GM23248 (cell line): ENCODE data around the gene OTX2. TPM values are rescaled to one million over a fixed set of nuclear protein-coding genes. Genes with fewer than 3 reads are reported as not detected.

Experiments
- DNase-seq: peaks from one replicate; pipeline ENCODE4 v3.0.0-alpha.2; 2015
- H2AFZ ChIP-seq: fragments of 200-600 bp; sonication (generic); 2 replicates; pipeline ENCODE4 v1.6.1; 2016; ENCODE audit warnings: antibody characterized with exemption
- H3F3A ChIP-seq: fragments of 200-600 bp; sonication (generic); 2 replicates; pipeline ENCODE4 v1.6.1; 2016; ENCODE audit warnings: mild to moderate bottlenecking, antibody characterized with exemption, mixed run types; ENCODE audit not compliant: insufficient read depth
- H3K27ac ChIP-seq: fragments of 200-600 bp; sonication (generic); 2 replicates; pipeline ENCODE4 v1.5.1; 2016; ENCODE audit warnings: mild to moderate bottlenecking
- H3K27me3 ChIP-seq: fragments of 200-600 bp; sonication (generic); replicated peaks from 2 replicates; pipeline ENCODE4 v1.6.1; 2016; ENCODE audit warnings: mild to moderate bottlenecking; ENCODE audit not compliant: insufficient read depth
- H3K36me3 ChIP-seq: fragments of 200-600 bp; sonication (generic); 2 replicates; pipeline ENCODE4 v1.6.1; 2016; ENCODE audit warnings: low read depth, mild to moderate bottlenecking
- H3K4me1 ChIP-seq: fragments of 200-600 bp; sonication (generic); 2 replicates; pipeline ENCODE4 v1.6.1; 2016; ENCODE audit warnings: mild to moderate bottlenecking; ENCODE audit not compliant: insufficient read depth
- H3K4me2 ChIP-seq: fragments of 200-600 bp; sonication (generic); one replicate; pipeline ENCODE4 v1.6.1; 2016; ENCODE audit warnings: mild to moderate bottlenecking; ENCODE audit not compliant: unreplicated experiment
- H3K4me3 ChIP-seq: fragments of 200-600 bp; sonication (generic); 2 replicates; pipeline ENCODE4 v1.5.1; 2016; ENCODE audit warnings: mild to moderate bottlenecking
- H3K79me2 ChIP-seq: fragments of 200-600 bp; sonication (generic); 2 replicates; pipeline ENCODE4 v1.6.1; 2016; ENCODE audit warnings: mild to moderate bottlenecking; ENCODE audit not compliant: insufficient read depth
- H3K9ac ChIP-seq: fragments of 200-600 bp; sonication (generic); 2 replicates; pipeline ENCODE4 v1.6.1; 2016; ENCODE audit warnings: mild to moderate bottlenecking
- H3K9me2 ChIP-seq: fragments of 200-600 bp; sonication (generic); 2 replicates; pipeline ENCODE4 v1.6.1; 2016; ENCODE audit warnings: mixed run types, mild to moderate bottlenecking, moderate library complexity; ENCODE audit not compliant: insufficient read depth
- H3K9me3 ChIP-seq: fragments of 200-600 bp; sonication (generic); one replicate; pipeline ENCODE4 v1.6.1; 2017; ENCODE audit warnings: low read depth
- H4K20me1 ChIP-seq: fragments of 200-600 bp; sonication (generic); 2 replicates; pipeline ENCODE4 v1.6.0; 2016; ENCODE audit not compliant: insufficient read depth
- EZH2 ChIP-seq: fragments of 200-600 bp; sonication (generic); IDR thresholded peaks from 2 replicates; pipeline ENCODE4 v1.6.1; 2018; ENCODE audit warnings: antibody characterized with exemption, mild to moderate bottlenecking; ENCODE audit not compliant: insufficient read depth, poor library complexity, severe bottlenecking
- EZH2phosphoT487 ChIP-seq: fragments of 200-600 bp; sonication (generic); IDR thresholded peaks from 2 replicates; pipeline ENCODE4 v1.6.1; 2018; ENCODE audit warnings: antibody characterized with exemption, moderate library complexity, mild to moderate bottlenecking, low read depth; ENCODE audit not compliant: insufficient read depth
- WGBS, 2 experiments: methylation state at CpG; one replicate each; pipeline ENCODE4 v1.1.6; 2015 to 2017; ENCODE audit warnings: low lambda C conversion rate in 2 of 2, low coverage in 1 of 2; ENCODE audit errors: missing lambda C conversion rate in 2 of 2; 5-methylcytosine and 5-hydroxymethylcytosine counted together
- in situ Hi-C: fragments of 300-500 bp; cut with MboI; formaldehyde crosslinking; loops from 2 replicates; pipeline ENCODE4 v1.15.0; 2020
- polyA plus RNA-seq: library from polyadenylated mRNA; unstranded; fragments of >200 nt; fragmentation: Nextera tagmentation; extraction: Ambion mirVana; gene quantifications from 2 replicates; pipeline ENCODE4 v1.2.1, GENCODE V29; 2016
- total RNA-seq: library from RNA; depleted of rRNA; stranded (reverse); fragments of >200 nt; shearing (Covaris generic); gene quantifications from 2 replicates; pipeline ENCODE4 v1.2.3, GENCODE V29; 2014

The OTX2 gene
- total and polyA plus RNA-seq, 2 experiments from 2014 or later: not detected

DNA sequence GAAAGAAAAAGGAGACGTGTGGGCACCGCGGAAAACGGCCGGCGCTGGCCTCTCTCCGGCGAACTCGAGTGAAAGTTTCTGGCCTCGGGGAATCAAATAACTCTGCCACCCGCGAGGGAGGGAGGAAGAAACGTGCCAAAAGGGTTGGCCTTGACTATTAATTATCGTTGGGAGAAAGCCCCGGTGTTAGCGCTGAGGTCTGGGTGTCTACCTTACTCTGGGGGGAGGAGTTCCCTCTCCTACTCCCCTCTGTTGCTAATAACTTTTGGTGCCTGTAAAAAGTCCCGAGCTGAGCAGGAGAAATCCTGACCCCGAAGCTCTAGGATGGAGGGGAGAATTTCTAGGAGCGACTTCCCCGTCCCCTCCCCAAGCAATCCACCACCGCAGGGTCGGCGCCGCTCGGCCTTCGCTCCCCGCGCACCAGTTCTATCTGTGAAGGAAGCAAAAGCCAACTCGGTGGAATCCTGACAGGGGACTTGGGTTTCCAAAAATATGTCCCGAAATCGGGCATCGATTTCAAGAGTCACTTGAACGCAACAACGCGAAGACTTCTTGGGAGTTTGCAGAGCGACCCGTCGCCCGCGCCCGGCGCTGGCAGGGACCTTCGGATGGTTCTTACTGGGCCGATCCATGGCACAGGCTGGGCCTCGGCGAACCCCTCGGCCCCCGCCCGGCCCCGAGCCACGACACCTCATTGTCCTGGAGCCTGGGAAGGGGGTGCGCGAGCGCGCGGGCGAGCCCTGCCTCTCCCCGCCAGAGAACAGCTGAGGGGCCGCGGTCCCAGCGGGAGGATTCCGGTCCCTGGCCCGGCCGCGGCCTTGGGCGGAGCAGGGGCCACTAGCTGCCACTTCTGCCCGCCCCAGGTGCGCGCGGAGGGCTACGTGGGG lies 1.7 kb downstream of the OTX2 start:
- H3K4me2 ChIP-seq: no peak overlapping the region
- no peak overlapping the region for H3K27ac ChIP-seq
- H3K4me3 ChIP-seq: 0 out of 2 replicates have a peak overlapping the region, but pooled peaks have one; percentile 26
- DNase-seq: no peak
- in situ Hi-C loops: no loop called here
- H3K36me3 ChIP-seq: no peaks in the 10 kb centered on the region
- H3K9me3 ChIP-seq: no peaks in the 10 kb centered on the region
- H3K9me2 ChIP-seq: no peaks in the 10 kb centered on the region
- no peaks in the 10 kb centered on the region for H3K4me1 ChIP-seq
- H3K79me2 ChIP-seq: no peaks in the 10 kb centered on the region
- 0 out of 2 replicates have a peak overlapping the region, but pooled peaks have one; percentile 38 for H2AFZ ChIP-seq
- WGBS, 2 experiments: 8% methylated on average over 66 to 69 of the region's 71 CpGs
- no peak overlapping the region for H3K9ac ChIP-seq
- no peak for TF ChIP-seq EZH2phosphoT487
- TF ChIP-seq EZH2: peak; percentile 75
- H3F3A ChIP-seq: no peaks in the 10 kb centered on the region
- no peaks in the 10 kb centered on the region for H4K20me1 ChIP-seq
- peaks cover 92% of the 10 kb centered on the region for H3K27me3 ChIP-seq

DNA sequence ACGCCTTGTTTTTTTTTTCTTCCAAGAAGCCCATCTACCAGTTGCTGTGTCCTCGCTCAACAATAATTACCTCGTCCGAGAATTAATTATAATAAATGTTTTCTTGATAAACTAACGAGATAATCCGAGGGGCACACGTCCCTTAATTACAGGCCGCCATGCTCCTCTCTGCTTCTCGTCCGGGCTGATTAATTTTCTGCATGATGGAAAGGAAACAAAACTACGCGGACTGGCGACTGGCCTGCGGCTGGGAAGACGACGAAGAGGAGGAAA lies 2.2 kb downstream of the OTX2 start:
- no peak overlapping the region for H3K9ac ChIP-seq
- no peak for DNase-seq
- no peaks in the 10 kb centered on the region for H3K9me2 ChIP-seq
- H3K4me1 ChIP-seq: no peaks in the 10 kb centered on the region
- H3K4me2 ChIP-seq: no peak overlapping the region
- H3K79me2 ChIP-seq: no peaks in the 10 kb centered on the region
- peaks cover 92% of the 10 kb centered on the region for H3K27me3 ChIP-seq
- no peaks in the 10 kb centered on the region for H3F3A ChIP-seq
- TF ChIP-seq EZH2phosphoT487 (no peak), EZH2 (no peak)
- H3K4me3 ChIP-seq: 0 out of 2 replicates have a peak overlapping the region, but pooled peaks have one; percentile 26
- in situ Hi-C loops: no loop called here
- H3K27ac ChIP-seq: no peak overlapping the region
- no peaks in the 10 kb centered on the region for H3K36me3 ChIP-seq
- H3K9me3 ChIP-seq: no peaks in the 10 kb centered on the region
- no peaks in the 10 kb centered on the region for H4K20me1 ChIP-seq
- WGBS, 2 experiments: 5 to 6% methylated on average over 16 of the region's 16 CpGs
- 0 out of 2 replicates have a peak overlapping the region, but pooled peaks have one; percentile 38 for H2AFZ ChIP-seq

DNA sequence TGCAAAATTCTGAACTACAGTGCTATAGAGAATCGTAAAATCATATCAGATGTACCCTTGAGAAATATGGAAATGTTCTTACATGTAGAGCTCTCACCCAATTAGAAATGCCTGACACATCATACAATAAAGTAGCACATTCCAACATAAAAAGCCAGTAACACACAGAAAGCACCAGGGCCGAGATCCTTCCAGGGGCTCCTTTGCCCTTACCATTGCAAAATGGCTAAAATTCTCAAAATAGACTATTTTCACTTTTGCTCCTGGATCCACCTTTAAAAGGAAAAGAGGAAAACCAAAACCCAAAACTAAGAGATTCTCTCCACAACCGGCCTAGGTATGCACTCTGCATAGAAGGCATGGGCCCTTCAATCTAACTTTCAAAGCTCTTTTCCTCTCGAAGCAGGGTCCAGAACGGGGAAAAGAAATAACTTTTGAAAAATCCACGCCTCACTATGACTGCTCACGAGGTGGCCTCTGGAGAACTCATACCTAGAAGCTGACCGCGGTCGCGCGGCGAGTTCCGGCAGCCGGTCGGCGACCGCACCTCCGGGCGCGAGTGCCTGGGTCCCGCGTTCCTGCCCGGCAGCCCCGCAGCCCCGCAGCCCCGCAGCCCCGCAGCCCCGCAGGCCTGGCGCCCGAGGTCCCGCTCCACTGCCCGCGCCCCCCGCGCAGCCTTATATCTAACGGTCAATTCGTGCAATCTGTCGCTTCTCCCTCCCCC lies 2.7 kb downstream of the OTX2 start:
- H3K4me1 ChIP-seq: no peaks in the 10 kb centered on the region
- in situ Hi-C loops: no loop called here
- WGBS, 2 experiments: 9 to 22% methylated on average over 17 to 39 of the region's 39 CpGs
- no peak for DNase-seq
- H3K4me2 ChIP-seq: no peak overlapping the region
- H3K36me3 ChIP-seq: no peaks in the 10 kb centered on the region
- H3K9me3 ChIP-seq: no peaks in the 10 kb centered on the region
- H2AFZ ChIP-seq: no peak overlapping the region
- H3K79me2 ChIP-seq: no peaks in the 10 kb centered on the region
- no peak for TF ChIP-seq EZH2phosphoT487
- no peak for TF ChIP-seq EZH2
- H3K27ac ChIP-seq: no peak overlapping the region
- peaks cover 92% of the 10 kb centered on the region for H3K27me3 ChIP-seq
- no peaks in the 10 kb centered on the region for H3F3A ChIP-seq
- no peak overlapping the region for H3K4me3 ChIP-seq
- H3K9me2 ChIP-seq: no peaks in the 10 kb centered on the region
- no peak overlapping the region for H3K9ac ChIP-seq
- H4K20me1 ChIP-seq: no peaks in the 10 kb centered on the region

DNA sequence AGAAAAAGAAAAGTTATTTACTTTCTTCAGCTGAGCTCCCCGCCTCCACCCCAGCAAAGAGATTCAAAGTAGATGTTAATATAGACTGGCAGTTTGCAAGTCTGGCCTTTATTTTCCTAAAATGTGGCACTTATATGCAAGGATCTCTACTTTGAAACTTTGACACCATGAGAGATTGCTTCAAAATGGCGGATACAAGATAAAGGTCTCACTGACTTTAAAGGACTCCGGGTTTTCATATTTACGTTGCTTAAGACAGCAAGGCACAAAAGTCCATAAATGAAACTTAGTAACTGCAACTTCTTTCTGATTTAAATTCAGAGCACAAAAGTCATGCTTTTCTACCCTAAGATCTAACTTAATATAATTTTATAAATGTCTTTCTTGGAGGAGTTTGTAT lies 3.5 kb downstream of the OTX2 start:
- Histone ChIP-seq H4K20me1 (no peaks in the 10 kb centered on the region), H3K4me3 (no peak overlapping the region), H3K9me3 (no peaks in the 10 kb centered on the region), H3K9ac (no peak overlapping the region), H3K36me3 (no peaks in the 10 kb centered on the region), H3K27me3 (peaks cover 89% of the 10 kb centered on the region), H2AFZ (no peak overlapping the region), H3K4me1 (no peaks in the 10 kb centered on the region), H3K27ac (no peak overlapping the region), H3K4me2 (no peak overlapping the region), H3K9me2 (no peaks in the 10 kb centered on the region), H3K79me2 (no peaks in the 10 kb centered on the region), H3F3A (no peaks in the 10 kb centered on the region)
- TF ChIP-seq EZH2 (no peak), EZH2phosphoT487 (no peak)
- no peak for DNase-seq
- in situ Hi-C loops: no loop called here
- WGBS, 2 experiments: 13 to 15% methylated on average over 4 of the region's 4 CpGs
